H1 (cell line): ENCODE data around the gene CEACAM7. TPM values are rescaled to one million over a fixed set of nuclear protein-coding genes. Genes with fewer than 3 reads are reported as not detected.

ENCODE experiments used
- CTCF ChIA-PET: fragments of 300-600 bp; sonication (Branson Sonifier 250); formaldehyde crosslinking; loops from one replicate; lab custom pipeline; 2021; ENCODE audit not compliant: partially characterized antibody; lab: Charles Lee
- POLR2A ChIA-PET: fragments of 300-600 bp; sonication (Branson Sonifier 250); formaldehyde crosslinking; loops from one replicate; lab custom pipeline; 2021; ENCODE audit warnings: inconsistent platforms; ENCODE audit not compliant: partially characterized antibody; lab: Charles Lee
- DNase-seq, 2 experiments: peaks; one replicate each; pipeline versions ENCODE4 v3.0.0 to v3.0.0-alpha.2; 2010 to 2022; ENCODE audit warnings: low spot score in 2 of 2, low read depth in 1 of 2, mixed read lengths in 1 of 2
- FAIRE-seq: peaks from 2 replicates; lab custom pipeline; 2011; peaks lifted over from hg19 to GRCh38; lab: Jason Lieb, UNC
- H2AFZ ChIP-seq: 2 replicates; pipeline ENCODE4 v1.8.1; 2012; ENCODE audit warnings: low read length, inconsistent platforms
- H2AK5ac ChIP-seq: 2 replicates; pipeline ENCODE4 v1.6.1; 2013; ENCODE audit warnings: low read depth, low read length
- H2BK120ac ChIP-seq: replicated peaks from 2 replicates; pipeline ENCODE3; 2013; ENCODE audit warnings: low read depth, low read length, inconsistent platforms
- H2BK12ac ChIP-seq: 2 replicates; pipeline ENCODE4 v1.6.1; 2013; ENCODE audit warnings: low read depth, low read length
- H2BK15ac ChIP-seq: 2 replicates; pipeline ENCODE4 v1.6.1; 2013; ENCODE audit warnings: low read length
- H2BK20ac ChIP-seq: 2 replicates; pipeline ENCODE4 v1.6.1; 2013; ENCODE audit warnings: low read length
- H2BK5ac ChIP-seq: 2 replicates; pipeline ENCODE4 v1.6.1; 2013; ENCODE audit warnings: low read depth, low read length
- H3K14ac ChIP-seq: 2 replicates; pipeline ENCODE4 v1.6.1; 2013; ENCODE audit warnings: inconsistent platforms; ENCODE audit not compliant: insufficient read length
- H3K18ac ChIP-seq: 2 replicates; pipeline ENCODE4 v1.6.1; 2013; ENCODE audit warnings: low read length; ENCODE audit errors: extremely low read depth
- H3K23ac ChIP-seq: 2 replicates; pipeline ENCODE4 v1.6.1; 2013; ENCODE audit warnings: inconsistent platforms; ENCODE audit not compliant: insufficient read length
- H3K23me2 ChIP-seq: 2 replicates; pipeline ENCODE4 v1.6.1; 2013; ENCODE audit warnings: low read depth, low read length
- H3K27ac ChIP-seq: 2 replicates; pipeline ENCODE4 v1.6.1; 2011; ENCODE audit warnings: low read depth, low read length, inconsistent platforms
- H3K27me3 ChIP-seq, 4 experiments: replicated peaks in 1 of 4; 1 replicate in 1 of 4; 2 replicates in 3 of 4; pipeline versions ENCODE4 v1.6.1 to v1.8.1; 2011 to 2013; ENCODE audit warnings: low read length in 3 of 4, mild to moderate bottlenecking in 3 of 4, inconsistent platforms in 2 of 4, mixed read lengths in 2 of 4, moderate library complexity in 1 of 4; ENCODE audit not compliant: control insufficient read depth in 3 of 4, insufficient read depth in 3 of 4; ENCODE audit errors: extremely low read depth in 1 of 4
- H3K36me3 ChIP-seq, 4 experiments: 2 replicates each; pipeline versions ENCODE4 v1.6.1 to v1.8.1; 2011 to 2013; ENCODE audit warnings: mild to moderate bottlenecking in 4 of 4, low read length in 3 of 4, moderate library complexity in 2 of 4, control low read depth in 1 of 4, inconsistent platforms in 1 of 4; ENCODE audit not compliant: insufficient read depth in 4 of 4, control insufficient read depth in 2 of 4
- H3K4ac ChIP-seq: replicated peaks from 2 replicates; pipeline ENCODE3; 2013; ENCODE audit warnings: low read length, low read depth, mixed read lengths, inconsistent platforms; ENCODE audit not compliant: insufficient read length
- H3K4me1 ChIP-seq, 4 experiments: replicated peaks in 1 of 4; 1 replicate in 1 of 4; 2 replicates in 3 of 4; pipeline versions ENCODE4 v1.6.1 to v1.8.1; 2011 to 2013; ENCODE audit warnings: low read length in 3 of 4, inconsistent platforms in 2 of 4, mixed read lengths in 1 of 4; ENCODE audit not compliant: insufficient read depth in 4 of 4, control insufficient read depth in 3 of 4
- H3K4me2 ChIP-seq, 2 experiments: 2 replicates each; pipeline versions ENCODE4 v1.6.1 to v1.8.1; 2011 to 2013; ENCODE audit warnings: low read depth in 2 of 2, low read length in 2 of 2, control low read depth in 1 of 2, inconsistent platforms in 1 of 2, mild to moderate bottlenecking in 1 of 2; ENCODE audit not compliant: insufficient read depth in 1 of 2
- H3K4me3 ChIP-seq, 4 experiments: fragments of 200-600, 300-600 bp in 1 of 4; sonication (generic), shearing (Covaris generic), sonication (Bioruptor Twin) in 1 of 4; 2 replicates each; pipeline versions ENCODE4 v1.5.1 to v1.8.1; 2011 to 2016; ENCODE audit warnings: low read length in 4 of 4, low read depth in 3 of 4, control low read depth in 2 of 4, inconsistent platforms in 2 of 4, mild to moderate bottlenecking in 2 of 4, mixed read lengths in 1 of 4, moderate library complexity in 1 of 4; ENCODE audit not compliant: insufficient read depth in 2 of 4; ENCODE audit errors: extremely low read depth in 1 of 4
- H3K56ac ChIP-seq: replicated peaks from 2 replicates; pipeline ENCODE3; 2013; ENCODE audit warnings: low read depth, mild to moderate bottlenecking, mixed read lengths, low read length, inconsistent platforms; ENCODE audit not compliant: insufficient read length
- H3K79me1 ChIP-seq: 2 replicates; pipeline ENCODE4 v1.6.1; 2013; ENCODE audit warnings: low read depth, low read length, control low read depth
- H3K79me2 ChIP-seq, 2 experiments: 2 replicates each; pipeline versions ENCODE4 v1.6.1 to v1.8.1; 2012 to 2013; ENCODE audit warnings: low read length in 2 of 2, mild to moderate bottlenecking in 2 of 2, inconsistent platforms in 1 of 2; ENCODE audit not compliant: insufficient read depth in 2 of 2, control insufficient read depth in 1 of 2
- H3K9ac ChIP-seq, 4 experiments: replicated peaks in 1 of 4; 1 replicate in 1 of 4; 2 replicates in 3 of 4; pipeline versions ENCODE4 v1.6.1 to v1.8.1; 2011 to 2013; ENCODE audit warnings: low read depth in 3 of 4, low read length in 3 of 4, control low read depth in 2 of 4, mild to moderate bottlenecking in 2 of 4, moderate library complexity in 2 of 4, inconsistent platforms in 1 of 4; ENCODE audit errors: extremely low read depth in 1 of 4
- H3K9me3 ChIP-seq, 2 experiments: 2 replicates each; pipeline versions ENCODE4 v1.6.1 to v1.8.1; 2012 to 2013; ENCODE audit warnings: mild to moderate bottlenecking in 2 of 2, moderate library complexity in 2 of 2, control low read depth in 1 of 2, inconsistent platforms in 1 of 2, low read depth in 1 of 2, low read length in 1 of 2, mixed read lengths in 1 of 2; ENCODE audit not compliant: insufficient read depth in 2 of 2
- H4K20me1 ChIP-seq, 2 experiments: replicated peaks in 1 of 2; 2 replicates each; pipeline versions ENCODE3 to v1.8.1; 2011 to 2013; ENCODE audit warnings: inconsistent platforms in 2 of 2, low read length in 2 of 2, mild to moderate bottlenecking in 1 of 2; ENCODE audit not compliant: insufficient read depth in 2 of 2, control insufficient read depth in 1 of 2
- H4K5ac ChIP-seq: 2 replicates; pipeline ENCODE4 v1.6.1; 2013; ENCODE audit warnings: low read length, low read depth, mixed read lengths, inconsistent platforms; ENCODE audit not compliant: insufficient read length
- H4K8ac ChIP-seq: 2 replicates; pipeline ENCODE4 v1.8.0; 2013; ENCODE audit warnings: mild to moderate bottlenecking, moderate library complexity, low read length, inconsistent platforms; ENCODE audit not compliant: insufficient read depth; ENCODE audit errors: extremely low read depth
- H4K91ac ChIP-seq: replicated peaks from 2 replicates; pipeline ENCODE3; 2013; ENCODE audit warnings: low read length, mixed read lengths, inconsistent platforms; ENCODE audit not compliant: insufficient read length
- BCL11A ChIP-seq, 2 experiments: IDR thresholded peaks; one replicate each; pipeline ENCODE4 v1.6.1; 2011; ENCODE audit warnings: low read depth in 2 of 2, low read length in 2 of 2, mild to moderate bottlenecking in 2 of 2
- CBX5 ChIP-seq: fragments of 300-800, 300-1000 bp; sonication (generic); IDR thresholded peaks from 2 replicates; pipeline ENCODE4 v1.7.1; 2016; ENCODE audit warnings: antibody characterized with exemption, low read length, low read depth
- CBX8 ChIP-seq: fragments of 300-800, 300-1000 bp; sonication (generic); IDR thresholded peaks from 2 replicates; pipeline ENCODE4 v1.7.1; 2016; ENCODE audit warnings: low read depth, low read length, borderline replicate concordance
- CEBPB ChIP-seq: IDR thresholded peaks from 2 replicates; pipeline ENCODE4 v1.6.1; 2012; ENCODE audit warnings: low read depth, low read length
- HDAC2 ChIP-seq, 2 experiments: fragments of 300-600 bp in 1 of 2; sonication (generic) in 1 of 2; IDR thresholded peaks; 2 replicates each; pipeline ENCODE4 v1.6.1; 2011 to 2012; ENCODE audit warnings: low read depth in 2 of 2, low read length in 2 of 2, mild to moderate bottlenecking in 2 of 2, moderate library complexity in 2 of 2, borderline replicate concordance in 1 of 2, inconsistent platforms in 1 of 2
- JUN ChIP-seq: IDR thresholded peaks from 2 replicates; pipeline ENCODE4 v1.6.1; 2011; ENCODE audit warnings: low read depth, mild to moderate bottlenecking, improper control_type of control experiment, low read length
- MAFK ChIP-seq: IDR thresholded peaks from 2 replicates; pipeline ENCODE4 v1.6.1; 2012; ENCODE audit warnings: low read depth, mild to moderate bottlenecking, improper control_type of control experiment, low read length
- PHF8 ChIP-seq: fragments of 200-600 bp; sonication (generic); conservative IDR thresholded peaks from 2 replicates; pipeline ENCODE4 v1.7.1; 2012; ENCODE audit warnings: low read depth, mild to moderate bottlenecking, inconsistent platforms, low read length, moderate library complexity
- RAD21 ChIP-seq, 2 experiments: IDR thresholded peaks in 1 of 2; conservative IDR thresholded peaks in 1 of 2; 2 replicates each; pipeline ENCODE4 v1.6.1; 2011; ENCODE audit warnings: low read depth in 2 of 2, low read length in 2 of 2, improper control_type of control experiment in 1 of 2, inconsistent platforms in 1 of 2, mild to moderate bottlenecking in 1 of 2, moderate library complexity in 1 of 2
- RFX5 ChIP-seq: IDR thresholded peaks from 2 replicates; pipeline ENCODE4 v1.6.1; 2011; ENCODE audit warnings: low read depth, low read length, improper control_type of control experiment, borderline replicate concordance
- RNF2 ChIP-seq: fragments of 200-900, 300-1000 bp; sonication (generic); IDR thresholded peaks from 2 replicates; pipeline ENCODE4 v1.7.1; 2016; ENCODE audit warnings: borderline replicate concordance, low read depth, mild to moderate bottlenecking, antibody characterized with exemption, low read length; ENCODE audit not compliant: poor library complexity, severe bottlenecking; ENCODE audit errors: missing control alignments
- SIRT6 ChIP-seq: IDR thresholded peaks from one replicate; pipeline ENCODE4 v1.7.1; 2012; ENCODE audit warnings: low read length, inconsistent platforms
- SP1 ChIP-seq: IDR thresholded peaks from 2 replicates; pipeline ENCODE4 v1.6.1; 2011; ENCODE audit warnings: low read depth, low read length
- TAF1 ChIP-seq: IDR thresholded peaks from 2 replicates; pipeline ENCODE4 v1.6.1; 2011; ENCODE audit warnings: mild to moderate bottlenecking, low read depth, low read length
- WGBS, 2 experiments: shearing (Covaris generic) in 1 of 2; methylation state at CpG; one replicate each; pipeline versions ENCODE4 v1.1.6 to v1.1.7; 2013 to 2015; ENCODE audit warnings: low lambda C conversion rate in 2 of 2, mixed read lengths in 2 of 2, inconsistent platforms in 1 of 2, low coverage in 1 of 2, missing lambda C conversion rate in 1 of 2; ENCODE audit not compliant: insufficient replicate concordance in 2 of 2, insufficient coverage in 1 of 2, insufficient read length in 1 of 2; ENCODE audit errors: extremely low coverage in 1 of 2, missing lambda C conversion rate in 1 of 2; 5-methylcytosine and 5-hydroxymethylcytosine counted together
- polyA plus RNA-seq, 7 experiments: library from polyadenylated mRNA; depleted of rRNA in 3 of 7; stranded (reverse) in 5 of 7; unstranded in 2 of 7; fragments of >200 nt in 5 of 7; fragments of 200-250 nt in 2 of 7; gene quantifications; 1 replicate in 5 of 7; 2 replicates in 1 of 7; 4 replicates in 1 of 7; pipeline versions ENCODE4 v1.2.1 to v1.2.3, GENCODE V29; 2011 to 2013; ENCODE audit warnings: missing spikeins in 2 of 7, mixed read lengths in 2 of 7
- total RNA-seq: library from RNA; stranded (reverse); fragmentation: NEBNext Ultra II Directional; extraction: Animal tissue kit (Norgen Biotek cat#: 25700); gene quantifications from 2 replicates; pipeline ENCODE4 v1.2.1, GENCODE V29; 2021

The CEACAM7 gene
- total and polyA plus RNA-seq, 2 of the 8 experiments (the other 6 are each of a cell fraction or from before 2014, with no cell fraction given) = not detected

DNA sequence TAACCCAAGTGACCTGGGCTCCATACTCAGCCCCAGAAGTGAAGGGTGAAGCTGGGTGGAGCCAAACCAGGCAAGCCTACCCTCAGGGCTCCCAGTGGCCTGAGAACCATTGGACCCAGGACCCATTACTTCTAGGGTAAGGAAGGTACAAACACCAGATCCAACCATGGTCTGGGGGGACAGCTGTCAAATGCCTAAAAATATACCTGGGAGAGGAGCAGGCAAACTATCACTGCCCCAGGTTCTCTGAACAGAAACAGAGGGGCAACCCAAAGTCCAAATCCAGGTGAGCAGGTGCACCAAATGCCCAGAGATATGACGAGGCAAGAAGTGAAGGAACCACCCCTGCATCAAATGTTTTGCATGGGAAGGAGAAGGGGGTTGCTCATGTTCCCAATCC, 6.1 kb upstream of the CEACAM7 start:
- FAIRE-seq (no peak), DNase-seq (no peak)
- H3K79me1 ChIP-seq = no peaks in the 10 kb centered on the region
- H2AFZ ChIP-seq = no peak overlapping the region
- H3K14ac ChIP-seq = no peak overlapping the region
- no peak overlapping the region for H2BK120ac ChIP-seq
- POLR2A ChIA-PET = no interaction called here
- H3K4me2 ChIP-seq = no peak overlapping the region
- H4K8ac ChIP-seq = no peak overlapping the region
- peaks cover 67 to 81% of the 10 kb centered on the region in 2 experiments for H3K9me3 ChIP-seq
- no peak overlapping the region for H2AK5ac ChIP-seq
- CTCF ChIA-PET = interaction anchor here (1.7 kb wide), 1 partner anchor 52 kb away, joined by 5 read pairs; no protein-coding TSS in a partner anchor
- no peaks in the 10 kb centered on the region for H3K27me3 ChIP-seq
- no peak overlapping the region for H2BK20ac ChIP-seq
- H3K27ac ChIP-seq = no peak overlapping the region
- H2BK5ac ChIP-seq = no peak overlapping the region
- H2BK12ac ChIP-seq = no peak overlapping the region
- H3K56ac ChIP-seq = no peak overlapping the region
- no peak overlapping the region for H2BK15ac ChIP-seq
- H3K23me2 ChIP-seq = no peaks in the 10 kb centered on the region
- no peak overlapping the region for H3K4me3 ChIP-seq
- WGBS, 2 experiments = 44% methylated on average over 1 of the region's 1 CpG; no CpG with 5 or more reads in 1 of the 2 experiments
- no peak overlapping the region for H3K23ac ChIP-seq
- no peak overlapping the region for H4K91ac ChIP-seq
- no peak overlapping the region for H4K5ac ChIP-seq
- no peaks in the 10 kb centered on the region for H3K36me3 ChIP-seq
- TF ChIP-seq TAF1 (no peak), BCL11A (IDR thresholded peaks at IDR 0.05; ENCODE audit: low read depth in 2 of 2, low read length in 2 of 2) (no peak), MAFK (no peak), RAD21 (IDR thresholded peaks at IDR 0.05 in 1 of 2, conservative IDR thresholded peaks at IDR 0.05 in 1 of 2; ENCODE audit: low read depth in 2 of 2, low read length in 2 of 2) (no peak), RFX5 (no peak), RNF2 (no peak), CBX5 (no peak), HDAC2 (IDR thresholded peaks at IDR 0.05; ENCODE audit: borderline replicate concordance in 1 of 2, low read depth in 2 of 2, low read length in 2 of 2) (no peak), SIRT6 (no peak), CBX8 (no peak), PHF8 (no peak), SP1 (no peak), CEBPB (no peak), JUN (no peak)
- H4K20me1 ChIP-seq = no peaks in the 10 kb centered on the region
- H3K18ac ChIP-seq = no peak overlapping the region
- H3K4me1 ChIP-seq = no peaks in the 10 kb centered on the region
- H3K9ac ChIP-seq = no peak overlapping the region
- no peak overlapping the region for H3K4ac ChIP-seq
- no peaks in the 10 kb centered on the region for H3K79me2 ChIP-seq
